Trophoblast cell (in vitro differentiated cells and primary cell): Measurements from ENCODE around the gene AMOTL1.

Source experiments
- DNase-seq, 2 donors: peaks; one replicate each; pipeline ENCODE4 v3.0.0-alpha.2; 2016
- H2AFZ ChIP-seq: 2 replicates; pipeline ENCODE4 v1.6.1; 2013; ENCODE audit warnings: low read length, moderate library complexity, mild to moderate bottlenecking; ENCODE audit not compliant: insufficient read depth, poor library complexity
- H2AK5ac ChIP-seq: 2 replicates; pipeline ENCODE4 v1.6.1; 2013; ENCODE audit warnings: mild to moderate bottlenecking, low read length
- H2BK120ac ChIP-seq: 2 replicates; pipeline ENCODE4 v1.6.1; 2013; ENCODE audit warnings: low read length, mild to moderate bottlenecking, moderate library complexity; ENCODE audit not compliant: insufficient read depth, poor library complexity
- H2BK12ac ChIP-seq: 2 replicates; pipeline ENCODE4 v1.6.1; 2013; ENCODE audit warnings: mild to moderate bottlenecking, low read length, moderate library complexity
- H2BK5ac ChIP-seq: 2 replicates; pipeline ENCODE4 v1.6.1; 2013; ENCODE audit warnings: low read length, low read depth, moderate library complexity, mild to moderate bottlenecking; ENCODE audit not compliant: poor library complexity
- H3K14ac ChIP-seq: 2 replicates; pipeline ENCODE4 v1.6.1; 2013; ENCODE audit warnings: mild to moderate bottlenecking, low read length
- H3K18ac ChIP-seq: 2 replicates; pipeline ENCODE4 v1.6.1; 2013; ENCODE audit warnings: mild to moderate bottlenecking, low read length
- H3K23ac ChIP-seq: 2 replicates; pipeline ENCODE4 v1.6.1; 2013; ENCODE audit warnings: low read length
- H3K27ac ChIP-seq: 2 replicates; pipeline ENCODE4 v1.5.1; 2013; ENCODE audit warnings: low read depth, mild to moderate bottlenecking, inconsistent platforms, low read length, moderate library complexity
- H3K27me3 ChIP-seq: 2 replicates; pipeline ENCODE4 v1.6.1; 2013; ENCODE audit warnings: inconsistent platforms, mild to moderate bottlenecking, low read length, moderate library complexity; ENCODE audit not compliant: insufficient read depth
- H3K36me3 ChIP-seq, 2 experiments: 1 replicate in 1 of 2; 2 replicates in 1 of 2; pipeline ENCODE4 v1.6.1; 2013; ENCODE audit warnings: low read length in 2 of 2, mild to moderate bottlenecking in 2 of 2, moderate library complexity in 1 of 2; ENCODE audit not compliant: insufficient read depth in 2 of 2, control insufficient read depth in 1 of 2
- H3K4ac ChIP-seq: 2 replicates; pipeline ENCODE4 v1.6.1; 2013; ENCODE audit warnings: low read depth, mild to moderate bottlenecking, low read length, moderate library complexity
- H3K4me1 ChIP-seq, 2 experiments: 1 replicate in 1 of 2; 2 replicates in 1 of 2; pipeline ENCODE4 v1.6.1; 2013; ENCODE audit warnings: low read length in 2 of 2, mild to moderate bottlenecking in 2 of 2, moderate library complexity in 1 of 2; ENCODE audit not compliant: insufficient read depth in 2 of 2, control insufficient read depth in 1 of 2
- H3K4me2 ChIP-seq: 2 replicates; pipeline ENCODE4 v1.6.1; 2013; ENCODE audit warnings: inconsistent platforms, mild to moderate bottlenecking, low read length, moderate library complexity
- H3K4me3 ChIP-seq: 2 replicates; pipeline ENCODE4 v1.5.1; 2013; ENCODE audit warnings: mild to moderate bottlenecking, low read depth, low read length, inconsistent platforms
- H3K79me1 ChIP-seq: one replicate; pipeline ENCODE4 v1.6.1; 2013; ENCODE audit warnings: low read length
- H3K79me2 ChIP-seq: 2 replicates; pipeline ENCODE4 v1.6.1; 2013; ENCODE audit warnings: low read length, mild to moderate bottlenecking; ENCODE audit not compliant: control insufficient read depth, insufficient read depth, poor library complexity
- H3K9ac ChIP-seq: 2 replicates; pipeline ENCODE4 v1.6.1; 2013; ENCODE audit warnings: mild to moderate bottlenecking, low read length
- H3K9me3 ChIP-seq: 2 replicates; pipeline ENCODE4 v1.6.1; 2013; ENCODE audit warnings: low read depth, mild to moderate bottlenecking, control low read depth, inconsistent platforms, low read length; ENCODE audit not compliant: insufficient read depth
- H4K12ac ChIP-seq: 2 replicates; pipeline ENCODE4 v1.6.1; 2013; ENCODE audit warnings: low read depth, mild to moderate bottlenecking, low read length, moderate library complexity
- H4K8ac ChIP-seq: 2 replicates; pipeline ENCODE4 v1.6.1; 2013; ENCODE audit warnings: low read depth, mild to moderate bottlenecking, low read length, moderate library complexity
- H4K91ac ChIP-seq: one replicate; pipeline ENCODE4 v1.6.1; 2013; ENCODE audit warnings: low read depth, mild to moderate bottlenecking, low read length, moderate library complexity
- WGBS: extraction: QIAGEN DNeasy Blood & Tissue Kit; methylation state at CpG from one replicate; pipeline ENCODE4 v1.1.7; 2013; ENCODE audit warnings: missing lambda C conversion rate; ENCODE audit not compliant: insufficient read length, insufficient coverage; ENCODE audit errors: extremely low coverage; 5-methylcytosine and 5-hydroxymethylcytosine counted together

Gene AMOTL1

DNA sequence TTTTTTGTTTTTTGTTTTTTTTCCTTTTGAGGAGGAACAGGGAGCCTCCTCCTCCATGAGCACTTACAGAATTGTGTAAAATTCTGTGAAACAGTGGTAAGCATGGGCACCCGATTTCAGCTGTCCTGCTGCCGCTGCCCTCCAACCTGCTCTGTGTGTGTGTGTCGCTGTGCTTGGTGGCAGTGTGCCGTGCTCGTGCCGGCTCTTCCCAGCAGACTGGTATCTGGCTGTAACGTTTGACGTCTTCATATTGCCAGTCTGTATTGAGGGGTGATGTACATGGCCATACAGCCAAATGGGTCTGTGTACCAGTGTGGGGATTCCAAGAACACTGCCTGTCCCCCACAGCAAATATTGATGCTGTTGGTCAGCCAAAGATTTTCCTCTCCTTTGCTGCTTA is 108.1 kb downstream of the AMOTL1 start:
- Histone ChIP-seq H3K27ac (no peak overlapping the region), H3K18ac (no peak overlapping the region), H3K23ac (no peak overlapping the region), H3K9ac (no peak overlapping the region), H3K9me3 (no peaks in the 10 kb centered on the region), H3K36me3 (peaks cover 41 to 59% of the 10 kb centered on the region in 2 experiments), H2BK12ac (peak overlapping the region; percentile 11), H3K14ac (peak overlapping the region; percentile 16), H4K12ac (no peak overlapping the region), H2BK5ac (peak overlapping the region; percentile 49), H2BK120ac (no peak overlapping the region), H2AFZ (peak overlapping the region; percentile 12), H4K91ac (peak overlapping the region; percentile 23), H3K79me1 (peaks cover 7% of the 10 kb centered on the region), H3K4me2 (no peak overlapping the region), H3K4me1 (peaks cover 8 to 12% of the 10 kb centered on the region in 2 experiments), H3K27me3 (no peaks in the 10 kb centered on the region), H4K8ac (peak overlapping the region; percentile 32), H2AK5ac (peak overlapping the region; percentile 28), H3K79me2 (no peaks in the 10 kb centered on the region), H3K4ac (no peak overlapping the region), H3K4me3 (no peak overlapping the region)
- no CpG with 5 or more reads among the region's 8 CpGs for WGBS
- no peak for DNase-seq

GRCh38 chr11:94876645-94877442 is 108.7 kb downstream of the AMOTL1 start:
- H2BK120ac ChIP-seq = peak overlapping the region; percentile 50
- peaks cover 39 to 59% of the 10 kb centered on the region in 2 experiments for H3K36me3 ChIP-seq
- peak overlapping the region; percentile 43 for H3K18ac ChIP-seq
- peak overlapping the region; percentile 7 for H4K91ac ChIP-seq
- H4K12ac ChIP-seq = no peak overlapping the region
- H3K27ac ChIP-seq = peak overlapping the region; percentile 74
- no peak overlapping the region for H3K23ac ChIP-seq
- H3K4ac ChIP-seq = no peak overlapping the region
- peak in 1 of 2 donors; percentile 21 for DNase-seq
- WGBS = no CpG with 5 or more reads among the region's 12 CpGs
- no peak overlapping the region for H3K4me3 ChIP-seq
- H3K14ac ChIP-seq = peak overlapping the region; percentile 14
- H4K8ac ChIP-seq = peak overlapping the region; percentile 41
- no peaks in the 10 kb centered on the region for H3K9me3 ChIP-seq
- H2AK5ac ChIP-seq = no peak overlapping the region
- no peak overlapping the region for H3K9ac ChIP-seq
- H2BK12ac ChIP-seq = peak overlapping the region; percentile 38
- peaks cover 12 to 15% of the 10 kb centered on the region in 2 experiments for H3K4me1 ChIP-seq
- no peak overlapping the region for H3K4me2 ChIP-seq
- peaks cover 9% of the 10 kb centered on the region for H3K79me1 ChIP-seq
- peak overlapping the region; percentile 49 for H2BK5ac ChIP-seq
- no peak overlapping the region for H2AFZ ChIP-seq
- no peaks in the 10 kb centered on the region for H3K27me3 ChIP-seq
- H3K79me2 ChIP-seq = no peaks in the 10 kb centered on the region

DNA sequence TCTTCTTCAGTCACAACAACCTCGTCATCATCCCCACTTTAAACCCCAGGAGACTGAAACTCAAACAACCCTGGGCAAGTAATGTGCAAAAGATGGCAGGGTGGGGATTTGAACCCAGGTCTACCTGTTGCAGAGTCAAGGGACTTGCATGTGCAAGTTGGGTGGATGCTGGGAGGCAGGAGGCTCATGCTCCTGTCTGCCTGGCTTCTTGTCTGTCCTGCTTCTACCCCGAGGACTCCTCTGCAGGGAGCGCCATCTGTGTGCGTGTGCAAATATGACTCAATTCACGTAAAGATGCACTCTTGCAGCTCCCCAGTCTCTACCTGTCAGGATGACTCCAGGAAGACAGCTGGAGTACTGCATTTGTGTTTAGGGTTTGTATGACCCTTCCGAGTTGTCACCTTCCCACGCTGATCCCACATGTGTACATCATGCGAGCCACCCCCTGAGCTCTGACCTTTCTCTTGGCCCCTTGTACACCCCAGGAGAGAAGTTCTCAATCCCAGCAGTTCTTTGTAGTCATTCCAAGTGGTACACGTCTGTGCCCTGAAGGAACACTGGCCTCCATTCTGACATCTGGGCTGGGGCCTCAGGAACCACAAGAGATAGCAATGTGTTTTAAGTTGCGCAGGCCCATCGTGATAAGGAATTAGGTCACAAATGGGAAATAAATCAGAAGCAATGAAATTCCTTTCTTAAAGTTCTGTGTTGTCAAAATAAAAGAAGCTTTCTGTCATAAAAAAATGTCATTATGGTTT is 109.5 kb downstream of the AMOTL1 start:
- Histone ChIP-seq H2BK12ac (peak overlapping the region; percentile 38), H4K91ac (peak overlapping the region; percentile 7), H3K4me2 (no peak overlapping the region), H3K36me3 (peaks cover 32 to 52% of the 10 kb centered on the region in 2 experiments), H3K9ac (no peak overlapping the region), H3K27ac (peak overlapping the region; percentile 74), H3K9me3 (no peaks in the 10 kb centered on the region), H2AFZ (no peak overlapping the region), H3K79me2 (no peaks in the 10 kb centered on the region), H3K18ac (no peak overlapping the region), H2BK5ac (peak overlapping the region; percentile 49), H2BK120ac (peak overlapping the region; percentile 16), H2AK5ac (no peak overlapping the region), H3K79me1 (peaks cover 10% of the 10 kb centered on the region), H3K4me1 (peaks cover 15 to 18% of the 10 kb centered on the region in 2 experiments), H3K4ac (no peak overlapping the region), H4K12ac (no peak overlapping the region), H3K14ac (peak overlapping the region; percentile 14), H4K8ac (no peak overlapping the region), H3K27me3 (no peaks in the 10 kb centered on the region), H3K4me3 (no peak overlapping the region), H3K23ac (no peak overlapping the region)
- DNase-seq = no peak
- WGBS = no CpG with 5 or more reads among the region's 11 CpGs

GRCh38 chr11:94879006-94879405 is 110.8 kb downstream of the AMOTL1 start:
- H3K23ac ChIP-seq = no peak overlapping the region
- H3K4me1 ChIP-seq = peaks cover 20 to 25% of the 10 kb centered on the region in 2 experiments
- H4K91ac ChIP-seq = no peak overlapping the region
- H4K8ac ChIP-seq = no peak overlapping the region
- H3K79me2 ChIP-seq = no peaks in the 10 kb centered on the region
- H3K27ac ChIP-seq = no peak overlapping the region
- H3K9me3 ChIP-seq = no peaks in the 10 kb centered on the region
- H2BK5ac ChIP-seq = no peak overlapping the region
- H2BK120ac ChIP-seq = no peak overlapping the region
- H3K4ac ChIP-seq = no peak overlapping the region
- H3K36me3 ChIP-seq = peaks cover 30 to 50% of the 10 kb centered on the region in 2 experiments
- H3K14ac ChIP-seq = no peak overlapping the region
- no peak overlapping the region for H2AK5ac ChIP-seq
- H3K4me2 ChIP-seq = no peak overlapping the region
- no peak overlapping the region for H4K12ac ChIP-seq
- DNase-seq = no peak
- no peak overlapping the region for H3K18ac ChIP-seq
- no CpG with 5 or more reads among the region's 2 CpGs for WGBS
- no peak overlapping the region for H3K4me3 ChIP-seq
- peaks cover 15% of the 10 kb centered on the region for H3K79me1 ChIP-seq
- H3K9ac ChIP-seq = no peak overlapping the region
- H3K27me3 ChIP-seq = no peaks in the 10 kb centered on the region
- no peak overlapping the region for H2BK12ac ChIP-seq
- H2AFZ ChIP-seq = no peak overlapping the region
